HepG2 (cell line): Measurements from ENCODE around the gene SLC9A8. TPM values are rescaled to one million over a fixed set of nuclear protein-coding genes. Genes with fewer than 3 reads are reported as not detected.
A peak's percentile ranks its signal among the peaks of the same experiment; 100 is the strongest.

Experiments
- ASH2L ChIP-seq: fragments of 300-600, 200-600 bp; sonication (generic); IDR thresholded peaks from 2 replicates; pipeline ENCODE4 v1.7.0; 2017; ENCODE audit warnings: low read depth, mild to moderate bottlenecking, moderate library complexity, mixed read lengths, low read length; ENCODE audit not compliant: insufficient read length
- BATF2 ChIP-seq: sonication (generic); formaldehyde crosslinking; IDR thresholded peaks from 2 replicates; pipeline ENCODE4 v1.8.0; 2022; ENCODE audit warnings: mild to moderate bottlenecking, missing genetic modification reagents, moderate library complexity
- CHCHD3 ChIP-seq: sonication (generic); formaldehyde crosslinking; IDR thresholded peaks from 2 replicates; pipeline ENCODE4 v1.8.0; 2022; ENCODE audit warnings: mild to moderate bottlenecking, missing genetic modification reagents, moderate library complexity
- CREBL2 ChIP-seq: sonication (generic); formaldehyde crosslinking; IDR thresholded peaks from 2 replicates; pipeline ENCODE4 v1.8.1; 2023; ENCODE audit warnings: missing genetic modification reagents, mild to moderate bottlenecking, borderline replicate concordance
- FUBP1 ChIP-seq: sonication (generic); formaldehyde crosslinking; IDR thresholded peaks from 2 replicates; pipeline ENCODE4 v1.5.1; 2020; ENCODE audit warnings: missing genetic modification reagents, mild to moderate bottlenecking, borderline replicate concordance
- HNF4A ChIP-seq: sonication (generic); formaldehyde crosslinking; IDR thresholded peaks from 2 replicates; pipeline ENCODE4 v1.4.0; 2020; ENCODE audit warnings: missing genetic modification reagents
- IRF2 ChIP-seq: IDR thresholded peaks from 2 replicates; pipeline ENCODE4 v1.6.1; 2018; ENCODE audit warnings: missing genetic modification reagents, missing compliant biosample characterization
- IRF9 ChIP-seq: sonication (generic); formaldehyde crosslinking; IDR thresholded peaks from 2 replicates; pipeline ENCODE4 v1.8.0; 2022; ENCODE audit warnings: missing genetic modification reagents, mild to moderate bottlenecking, borderline replicate concordance
- KLF11 ChIP-seq: IDR thresholded peaks from 2 replicates; pipeline ENCODE4 v1.6.1; 2016; ENCODE audit warnings: missing compliant biosample characterization
- MXD4 ChIP-seq: IDR thresholded peaks from 2 replicates; pipeline ENCODE4 v1.6.1; 2016; ENCODE audit warnings: mild to moderate bottlenecking, missing biosample characterization, missing genetic modification reagents
- NFATC3 ChIP-seq: sonication (generic); formaldehyde crosslinking; IDR thresholded peaks from 2 replicates; pipeline ENCODE4 v1.5.1; 2020; ENCODE audit warnings: mild to moderate bottlenecking, missing genetic modification reagents
- PATZ1 ChIP-seq: sonication (generic); formaldehyde crosslinking; IDR thresholded peaks from 2 replicates; pipeline ENCODE4 v1.4.0; 2020; ENCODE audit warnings: missing genetic modification reagents
- POGZ ChIP-seq: sonication (generic); formaldehyde crosslinking; IDR thresholded peaks from 2 replicates; pipeline ENCODE4 v1.4.0; 2020; ENCODE audit warnings: mild to moderate bottlenecking, missing genetic modification reagents
- REXO4 ChIP-seq: sonication (generic); formaldehyde crosslinking; IDR thresholded peaks from 2 replicates; pipeline ENCODE4 v1.8.0; 2022; ENCODE audit warnings: missing genetic modification reagents, mild to moderate bottlenecking, borderline replicate concordance
- SUZ12 ChIP-seq: fragments of 150-350 bp; IDR thresholded peaks from 2 replicates; pipeline ENCODE4 v1.6.1; 2014; ENCODE audit warnings: low read depth, low read length
- TBP ChIP-seq: sonication (generic); formaldehyde crosslinking; IDR thresholded peaks from 2 replicates; pipeline ENCODE4 v1.5.0; 2020; ENCODE audit warnings: missing genetic modification reagents
- ZNF3 ChIP-seq: IDR thresholded peaks from 2 replicates; pipeline ENCODE4 v1.7.0; 2017; ENCODE audit warnings: inconsistent platforms
- ZNF510 ChIP-seq: sonication (generic); formaldehyde crosslinking; IDR thresholded peaks from 2 replicates; pipeline ENCODE4 v1.4.0; 2020; ENCODE audit warnings: low read depth, mild to moderate bottlenecking, missing genetic modification reagents
- ZNF513 ChIP-seq: sonication (generic); formaldehyde crosslinking; conservative IDR thresholded peaks from 2 replicates; pipeline ENCODE4 v1.5.0; 2020; ENCODE audit warnings: missing genetic modification reagents
- ZNF784 ChIP-seq: sonication (generic); formaldehyde crosslinking; IDR thresholded peaks from 2 replicates; pipeline ENCODE4 v1.5.1; 2020; ENCODE audit warnings: missing genetic modification reagents, mild to moderate bottlenecking, borderline replicate concordance
- polyA plus RNA-seq, 8 experiments: library from polyadenylated mRNA; depleted of rRNA in 3 of 8; stranded (reverse) in 7 of 8; unstranded in 1 of 8; fragments of >200 nt; fragmentation: Illumina TruSeq in 4 of 8; extraction: Trizol in 4 of 8; gene quantifications; 2 replicates each; pipeline versions ENCODE4 v1.2.1 to v1.2.3, GENCODE V29; 2011 to 2016; ENCODE audit warnings: low read depth in 4 of 8, missing spikeins in 1 of 8, mixed read lengths in 1 of 8; ENCODE audit not compliant: insufficient read depth in 1 of 8
- total RNA-seq, 5 experiments: library from RNA; depleted of rRNA; stranded (reverse); fragments of >200 nt; fragmentation: Illumina TruSeq; extraction: Trizol; gene quantifications; 2 replicates each; pipeline ENCODE4 v1.2.3, GENCODE V29; 2016; ENCODE audit warnings: low read depth in 1 of 5

Gene SLC9A8
- total and polyA plus RNA-seq, 2 of the 13 experiments (the other 11 are each of a cell fraction or from before 2014, with no cell fraction given), result 4.1 to 7.4 TPM

GRCh38 chr20:49768204-49769047, 44.2 kb upstream of the SLC9A8 start (continued):
- TF ChIP-seq ASH2L (peak; percentile 99), CHCHD3 (CRISPR knock-in tag) (no peak), BATF2 (CRISPR knock-in tag) (no peak), MXD4 (CRISPR knock-in tag) (peak; percentile 94), POGZ (peak; percentile 98), REXO4 (CRISPR knock-in tag) (no peak), IRF2 (CRISPR knock-in tag) (peak; percentile 99), IRF9 (CRISPR knock-in tag) (no peak; the same call in 1 of the 2 replicates), PATZ1 (CRISPR knock-in tag) (peak; percentile 97), KLF11 (CRISPR knock-in tag) (peak; percentile 91; the same call in 1 of the 2 replicates), ZNF784 (CRISPR knock-in tag) (peak; percentile 81; the same call in 1 of the 2 replicates), SUZ12 (no peak), TBP (CRISPR knock-in tag) (no peak), CREBL2 (no peak; the same call in 1 of the 2 replicates), ZNF510 (CRISPR knock-in tag) (0 out of 2 replicates have a peak, but pooled peaks have one; percentile 35), NFATC3 (CRISPR knock-in tag) (peak; percentile 98; the same call in 1 of the 2 replicates), ZNF3 (CRISPR knock-in tag) (peak; percentile 92), HNF4A (CRISPR knock-in tag) (peak; percentile 99), FUBP1 (CRISPR knock-in tag) (peak; percentile 97), ZNF513 (CRISPR knock-in tag) (peak; percentile 93; the same call in 1 of the 2 replicates)
